SK-N-SH (cell line): Measurements from ENCODE around the gene LRRC45. TPM values are rescaled to one million over a fixed set of nuclear protein-coding genes. Genes with fewer than 3 reads are reported as not detected.

Experiments
- CTCF ChIA-PET: fragments of 300-600, 350-600 bp; formaldehyde crosslinking; extraction: SDS; loops from one replicate; lab custom pipeline; 2021; lab: Yijun Ruan, JAX
- POLR2A ChIA-PET: fragments of 350-600 bp; sonication (Branson Sonifier 250); formaldehyde crosslinking; extraction: SDS; loops from one replicate; lab custom pipeline; 2020; ENCODE audit warnings: antibody characterized with exemption, inconsistent platforms; lab: Yijun Ruan, JAX
- DNase-seq: peaks from one replicate; pipeline ENCODE4 v3.0.0; 2012
- H2AFZ ChIP-seq: fragments of 200-600 bp; sonication (generic); 2 replicates; pipeline ENCODE4 v1.8.1; 2016; ENCODE audit warnings: antibody characterized with exemption, mild to moderate bottlenecking, low read depth
- H3F3A ChIP-seq: fragments of 200-600 bp; sonication (generic); replicated peaks from 2 replicates; pipeline ENCODE3; 2016; ENCODE audit warnings: antibody characterized with exemption, mild to moderate bottlenecking; ENCODE audit not compliant: insufficient read depth
- H3K27ac ChIP-seq, 2 experiments: fragments of 200-500 bp in 1 of 2; fragments of 200-600 bp in 1 of 2; sonication (Bioruptor generic) in 1 of 2; sonication (generic), shearing (Covaris generic) in 1 of 2; 2 replicates each; pipeline versions ENCODE4 v1.5.1 to v1.6.1; 2014 to 2016; ENCODE audit warnings: low read depth in 2 of 2, inconsistent platforms in 1 of 2, low read length in 1 of 2, mild to moderate bottlenecking in 1 of 2, mixed read lengths in 1 of 2
- H3K27me3 ChIP-seq: fragments of 200-600 bp; sonication (generic), shearing (Covaris generic); 2 replicates; pipeline ENCODE4 v1.6.1; 2016; ENCODE audit warnings: mixed run types; ENCODE audit not compliant: insufficient read depth
- H3K36me3 ChIP-seq, 2 experiments: fragments of 200-500 bp in 1 of 2; fragments of 200-600 bp in 1 of 2; sonication (Bioruptor generic) in 1 of 2; sonication (generic) in 1 of 2; replicated peaks in 1 of 2; 2 replicates each; pipeline versions ENCODE3 to v1.5.1; 2014 to 2016; ENCODE audit warnings: low read length in 1 of 2, mild to moderate bottlenecking in 1 of 2; ENCODE audit not compliant: insufficient read depth in 2 of 2, control insufficient read depth in 1 of 2
- H3K4me1 ChIP-seq, 2 experiments: fragments of 200-500 bp in 1 of 2; fragments of 200-600 bp in 1 of 2; sonication (Bioruptor generic) in 1 of 2; sonication (generic), shearing (Covaris generic) in 1 of 2; 2 replicates each; pipeline versions ENCODE4 v1.5.1 to v1.6.1; 2014 to 2016; ENCODE audit warnings: low read depth in 1 of 2, low read length in 1 of 2, mixed run types in 1 of 2; ENCODE audit not compliant: insufficient read depth in 2 of 2, control insufficient read depth in 1 of 2
- H3K4me2 ChIP-seq: fragments of 200-600 bp; sonication (generic), shearing (Covaris generic); 2 replicates; pipeline ENCODE4 v1.6.1; 2017; ENCODE audit warnings: mixed run types
- H3K4me3 ChIP-seq, 2 experiments: fragments of 200-500 bp in 1 of 2; fragments of 200-600 bp in 1 of 2; sonication (Bioruptor generic) in 1 of 2; sonication (generic), shearing (Covaris generic) in 1 of 2; 2 replicates each; pipeline versions ENCODE4 v1.5.1 to v1.8.1; 2014 to 2016; ENCODE audit warnings: low read depth in 2 of 2, inconsistent platforms in 1 of 2, low read length in 1 of 2, mild to moderate bottlenecking in 1 of 2, mixed read lengths in 1 of 2, moderate library complexity in 1 of 2
- H3K79me2 ChIP-seq: fragments of 200-600 bp; sonication (generic); 2 replicates; pipeline ENCODE4 v1.8.1; 2017; ENCODE audit warnings: mild to moderate bottlenecking; ENCODE audit not compliant: insufficient read depth
- H3K9ac ChIP-seq: fragments of 200-600 bp; sonication (generic); 2 replicates; pipeline ENCODE4 v1.6.1; 2017; ENCODE audit warnings: mixed run types
- H3K9me2 ChIP-seq: fragments of 200-600 bp; sonication (generic); 2 replicates; pipeline ENCODE4 v1.6.1; 2017; ENCODE audit warnings: mixed run types
- H3K9me3 ChIP-seq: fragments of 200-600 bp; sonication (generic); 2 replicates; pipeline ENCODE4 v1.6.1; 2017; ENCODE audit warnings: mixed run types, mild to moderate bottlenecking, moderate library complexity
- H4K20me1 ChIP-seq: fragments of 200-600 bp; sonication (generic); 2 replicates; pipeline ENCODE4 v1.6.1; 2017; ENCODE audit warnings: mild to moderate bottlenecking, mixed run types; ENCODE audit not compliant: insufficient read depth
- CHD2 ChIP-seq: fragments of 150-350 bp; IDR thresholded peaks from 2 replicates; pipeline ENCODE4 v1.6.1; 2018; ENCODE audit warnings: low read length; ENCODE audit not compliant: partially characterized antibody
- EP300 ChIP-seq, 2 experiments: IDR thresholded peaks; 2 replicates each; pipeline versions ENCODE4 v1.4.0 to v1.6.1; 2012; ENCODE audit warnings: borderline replicate concordance in 1 of 2, low read depth in 1 of 2, low read length in 1 of 2
- EZH2phosphoT487 ChIP-seq: fragments of 200-600 bp; sonication (generic); IDR thresholded peaks from 2 replicates; pipeline ENCODE4 v1.6.1; 2017; ENCODE audit warnings: low read depth, mixed run types, mild to moderate bottlenecking, antibody characterized with exemption, moderate library complexity, borderline replicate concordance
- FOXM1 ChIP-seq: IDR thresholded peaks from 2 replicates; pipeline ENCODE4 v1.4.0; 2012; ENCODE audit warnings: low read depth, mild to moderate bottlenecking
- IRF3 ChIP-seq: fragments of 150-350 bp; IDR thresholded peaks from 2 replicates; pipeline ENCODE4 v1.6.1; 2016; ENCODE audit warnings: mild to moderate bottlenecking, low read depth, low read length
- JUND ChIP-seq: IDR thresholded peaks from 2 replicates; pipeline ENCODE4 v1.4.0; 2012
- MXI1 ChIP-seq: IDR thresholded peaks from 2 replicates; pipeline ENCODE4 v1.6.1; 2012; ENCODE audit warnings: mild to moderate bottlenecking, low read depth, low read length, improper control_type of control experiment
- NFIC ChIP-seq: IDR thresholded peaks from 2 replicates; pipeline ENCODE4 v1.4.0; 2012; ENCODE audit warnings: borderline replicate concordance
- NRF1 ChIP-seq: IDR thresholded peaks from 2 replicates; pipeline ENCODE4 v1.6.1; 2012; ENCODE audit warnings: low read depth, mild to moderate bottlenecking, low read length
- PBX3 ChIP-seq: IDR thresholded peaks from 2 replicates; pipeline ENCODE4; 2012
- RAD21 ChIP-seq: IDR thresholded peaks from 2 replicates; pipeline ENCODE4 v1.6.1; 2012; ENCODE audit warnings: mild to moderate bottlenecking, low read length
- RCOR1 ChIP-seq: fragments of 150-350 bp; IDR thresholded peaks from 2 replicates; pipeline ENCODE4 v1.6.1; 2017; ENCODE audit warnings: antibody characterized with exemption, low read length
- REST ChIP-seq: IDR thresholded peaks from 2 replicates; pipeline ENCODE4 v1.6.1; 2012; ENCODE audit warnings: mild to moderate bottlenecking, low read depth, low read length, moderate library complexity
- SMC3 ChIP-seq: IDR thresholded peaks from 2 replicates; pipeline ENCODE4 v1.6.1; 2012; ENCODE audit warnings: low read depth, low read length, improper control_type of control experiment
- TAF1 ChIP-seq: IDR thresholded peaks from 2 replicates; pipeline ENCODE4 v1.6.1; 2012; ENCODE audit warnings: low read depth, mild to moderate bottlenecking, low read length, moderate library complexity, borderline replicate concordance
- TCF12 ChIP-seq: IDR thresholded peaks from 2 replicates; pipeline ENCODE4 v1.4.0; 2012
- WGBS: methylation state at CpG from one replicate; pipeline ENCODE4 v1.1.6; 2017; ENCODE audit warnings: low lambda C conversion rate; 5-methylcytosine and 5-hydroxymethylcytosine counted together
- polyA plus RNA-seq, 3 experiments: library from polyadenylated mRNA; depleted of rRNA; stranded (reverse); fragments of >200 nt; gene quantifications; 2 replicates each; pipeline ENCODE4 v1.2.3, GENCODE V29; 2012

Gene LRRC45
- polyA plus RNA-seq, 1 of the 3 experiments (the other 2 are of a cell fraction) = 31.5 TPM

GRCh38 chr17:81991684-81992305 lies 31.3 kb upstream of the LRRC45 start:
- H3K4me1 ChIP-seq = peaks cover 0 to 25% of the 10 kb centered on the region in 2 experiments; a peak in 1 of 4 replicates
- H3K36me3 ChIP-seq = peaks cover 0 to 14% of the 10 kb centered on the region in 2 experiments
- H3K79me2 ChIP-seq = peaks cover 20% of the 10 kb centered on the region; the same call in 1 of the 2 replicates
- no peaks in the 10 kb centered on the region for H3F3A ChIP-seq
- no peak overlapping the region for H3K4me2 ChIP-seq
- H2AFZ ChIP-seq = no peak overlapping the region
- CTCF ChIA-PET = interaction anchor here (0.6 to 6.1 kb wide), 13 partner anchors 10 to 64 kb away, joined by 3 to 64 read pairs (median 6); partner anchors contain the start of genes MAFG and NOTUM
- H3K27me3 ChIP-seq = no peaks in the 10 kb centered on the region
- H3K9ac ChIP-seq = no peak overlapping the region
- no peaks in the 10 kb centered on the region for H3K9me3 ChIP-seq
- POLR2A ChIA-PET = interaction anchor here (0.5 to 1.1 kb wide), 4 partner anchors 8 to 109 kb away, joined by 3 to 6 read pairs (median 4); no protein-coding TSS in a partner anchor
- no peak overlapping the region for H3K4me3 ChIP-seq
- TF ChIP-seq JUND (no peak), NFIC (no peak), TCF12 (no peak), RAD21 (peak; percentile 27; the same call in 1 of the 2 replicates), MXI1 (peak; percentile 74), TAF1 (no peak)
- WGBS = 75% methylated on average over 18 of the region's 31 CpGs
- no peaks in the 10 kb centered on the region for H3K9me2 ChIP-seq
- no peaks in the 10 kb centered on the region; the same call in 1 of the 2 replicates for H4K20me1 ChIP-seq
- peak overlapping the region in 1 of 2 experiments; percentile 91; a peak in 2 of 4 replicates for H3K27ac ChIP-seq
- peak; percentile 81 for DNase-seq

GRCh38 chr17:81992306-81993102 lies 30.6 kb upstream of the LRRC45 start:
- H3K9ac ChIP-seq = no peak overlapping the region
- peaks cover 0 to 11% of the 10 kb centered on the region in 2 experiments for H3K36me3 ChIP-seq
- H3K9me2 ChIP-seq = no peaks in the 10 kb centered on the region
- peaks cover 0 to 25% of the 10 kb centered on the region in 2 experiments; a peak in 1 of 4 replicates for H3K4me1 ChIP-seq
- no peaks in the 10 kb centered on the region for H3K9me3 ChIP-seq
- DNase-seq = peak; percentile 70
- no peak overlapping the region for H3K4me3 ChIP-seq
- POLR2A ChIA-PET = interaction anchor here (1.0 to 1.1 kb wide), 2 partner anchors 33 to 55 kb away, joined by 3 read pairs; no protein-coding TSS in a partner anchor
- no peak for TF ChIP-seq NRF1
- no peak for TF ChIP-seq MXI1
- no peak for TF ChIP-seq PBX3
- no peak for TF ChIP-seq EZH2phosphoT487
- TF ChIP-seq SMC3 = no peak
- TF ChIP-seq FOXM1 = no peak
- no peak for TF ChIP-seq EP300 (IDR thresholded peaks at IDR 0.05; ENCODE audit: borderline replicate concordance in 1 of 2, low read depth in 1 of 2, low read length in 1 of 2)
- TF ChIP-seq REST = no peak
- TF ChIP-seq IRF3 = no peak
- TF ChIP-seq RAD21 = no peak
- TF ChIP-seq CHD2 = no peak
- no peak for TF ChIP-seq NFIC
- TF ChIP-seq RCOR1 = no peak
- no peak for TF ChIP-seq TCF12
- 90% methylated on average over 17 of the region's 31 CpGs for WGBS
- no peak overlapping the region for H2AFZ ChIP-seq
- H3K4me2 ChIP-seq = no peak overlapping the region
- H4K20me1 ChIP-seq = no peaks in the 10 kb centered on the region; the same call in 1 of the 2 replicates
- peak overlapping the region in 1 of 2 experiments; percentile 91; a peak in 2 of 4 replicates for H3K27ac ChIP-seq
- CTCF ChIA-PET = interaction anchor here (0.7 to 6.1 kb wide), 8 partner anchors 12 to 64 kb away, joined by 3 to 64 read pairs (median 6); partner anchors contain the start of genes CENPX, LRRC45, MAFG and NOTUM
- H3K27me3 ChIP-seq = no peaks in the 10 kb centered on the region
- no peaks in the 10 kb centered on the region for H3F3A ChIP-seq
- peaks cover 20% of the 10 kb centered on the region; the same call in 1 of the 2 replicates for H3K79me2 ChIP-seq
